HepG2 (cell line): ENCODE results near the gene USF1. TPM values are rescaled to one million over a fixed set of nuclear protein-coding genes. Genes with fewer than 3 reads are reported as not detected.

Experiments
- ATAD3A ChIP-seq: sonication (generic); formaldehyde crosslinking; IDR thresholded peaks from 2 replicates; pipeline ENCODE4 v1.4.0; 2020; ENCODE audit warnings: missing genetic modification reagents
- BHLHE40 ChIP-seq: IDR thresholded peaks from 2 replicates; pipeline ENCODE4 v1.6.1; 2011; ENCODE audit warnings: low read length, improper control_type of control experiment
- CC2D1A ChIP-seq: sonication (generic); formaldehyde crosslinking; IDR thresholded peaks from 2 replicates; pipeline ENCODE4 v1.8.1; 2023; ENCODE audit warnings: mild to moderate bottlenecking, missing genetic modification reagents
- DNMT3B ChIP-seq: conservative IDR thresholded peaks from 2 replicates; pipeline ENCODE4 v1.6.1; 2016; ENCODE audit warnings: missing biosample characterization, control low read depth
- DZIP1 ChIP-seq: sonication (generic); formaldehyde crosslinking; IDR thresholded peaks from 2 replicates; pipeline ENCODE4 v1.5.0; 2020; ENCODE audit warnings: mild to moderate bottlenecking, missing genetic modification reagents
- HDAC2 ChIP-seq: sonication (generic); formaldehyde crosslinking; IDR thresholded peaks from 2 replicates; pipeline ENCODE4 v1.4.0; 2020; ENCODE audit warnings: missing genetic modification reagents
- HIVEP1 ChIP-seq: sonication (generic); formaldehyde crosslinking; IDR thresholded peaks from 2 replicates; pipeline ENCODE4 v1.4.0; 2020; ENCODE audit warnings: mild to moderate bottlenecking, missing genetic modification reagents
- IKZF1 ChIP-seq: fragments of 450-650 bp; IDR thresholded peaks from 2 replicates; pipeline ENCODE4 v1.7.1; 2016
- KLF13 ChIP-seq: sonication (generic); formaldehyde crosslinking; IDR thresholded peaks from 2 replicates; pipeline ENCODE4 v1.4.0; 2020; ENCODE audit warnings: mild to moderate bottlenecking, missing genetic modification reagents
- MBD4 ChIP-seq: IDR thresholded peaks from 2 replicates; pipeline ENCODE4 v1.6.1; 2012; ENCODE audit warnings: low read length, inconsistent platforms, borderline replicate concordance
- NAIF1 ChIP-seq: sonication (generic); formaldehyde crosslinking; IDR thresholded peaks from 2 replicates; pipeline ENCODE4 v1.5.0; 2020; ENCODE audit warnings: mild to moderate bottlenecking, missing genetic modification reagents, borderline replicate concordance
- NBN ChIP-seq: fragments of 450-650 bp; conservative IDR thresholded peaks from 2 replicates; pipeline ENCODE4 v1.6.1; 2017
- NCOR1 ChIP-seq: fragments of 200-600 bp; sonication (generic); IDR thresholded peaks from 2 replicates; pipeline ENCODE4 v1.7.0; 2017; ENCODE audit warnings: antibody characterized with exemption, low read length, borderline replicate concordance
- RBFOX2 ChIP-seq: fragments of 200-400 bp; formaldehyde crosslinking; IDR thresholded peaks from 2 replicates; pipeline ENCODE4 v1.6.1; 2017; ENCODE audit warnings: low read depth, mild to moderate bottlenecking, low read length
- SAP130 ChIP-seq: IDR thresholded peaks from 2 replicates; pipeline ENCODE4 v1.6.1; 2016; ENCODE audit warnings: low read depth
- SIX4 ChIP-seq: sonication (generic); formaldehyde crosslinking; IDR thresholded peaks from 2 replicates; pipeline ENCODE4 v1.4.0; 2020; ENCODE audit warnings: missing genetic modification reagents
- SNAPC2 ChIP-seq: sonication (generic); formaldehyde crosslinking; IDR thresholded peaks from 2 replicates; pipeline ENCODE4 v1.8.1; 2022; ENCODE audit warnings: mild to moderate bottlenecking, missing genetic modification reagents
- SNRNP70 ChIP-seq: fragments of 200-400 bp; formaldehyde crosslinking; IDR thresholded peaks from 2 replicates; pipeline ENCODE4 v1.6.1; 2017; ENCODE audit warnings: mild to moderate bottlenecking, low read depth, low read length, moderate library complexity
- YEATS2 ChIP-seq: sonication (generic); formaldehyde crosslinking; IDR thresholded peaks from 2 replicates; pipeline ENCODE4 v1.4.0; 2020; ENCODE audit warnings: missing genetic modification reagents, borderline replicate concordance
- YY1 ChIP-seq: IDR thresholded peaks from 2 replicates; pipeline ENCODE4 v1.6.1; 2011; ENCODE audit warnings: low read length, low read depth, moderate library complexity, mild to moderate bottlenecking; ENCODE audit not compliant: insufficient read depth, insufficient replicate concordance
- ZIK1 ChIP-seq: sonication (generic); formaldehyde crosslinking; IDR thresholded peaks from 2 replicates; pipeline ENCODE4 v1.5.0; 2020; ENCODE audit warnings: mild to moderate bottlenecking, low read depth, missing genetic modification reagents, borderline replicate concordance
- ZNF343 ChIP-seq: sonication (generic); formaldehyde crosslinking; IDR thresholded peaks from 2 replicates; pipeline ENCODE4 v1.4.0; 2020; ENCODE audit warnings: mild to moderate bottlenecking, missing genetic modification reagents
- ZNF501 ChIP-seq: sonication (generic); formaldehyde crosslinking; IDR thresholded peaks from 2 replicates; pipeline ENCODE4 v1.5.1; 2020; ENCODE audit warnings: mild to moderate bottlenecking, moderate library complexity, missing genetic modification reagents
- ZNF562 ChIP-seq: sonication (generic); formaldehyde crosslinking; IDR thresholded peaks from 2 replicates; pipeline ENCODE4 v1.8.0; 2022; ENCODE audit warnings: missing genetic modification reagents, borderline replicate concordance
- ZNF644 ChIP-seq: IDR thresholded peaks from 2 replicates; pipeline ENCODE4 v1.6.1; 2016; ENCODE audit warnings: low read depth
- ZNF770 ChIP-seq: sonication (generic); formaldehyde crosslinking; IDR thresholded peaks from 2 replicates; pipeline ENCODE4 v1.5.0; 2020; ENCODE audit warnings: mild to moderate bottlenecking, missing genetic modification reagents
- ZNF772 ChIP-seq: sonication (generic); formaldehyde crosslinking; IDR thresholded peaks from 2 replicates; pipeline ENCODE4 v1.5.0; 2020; ENCODE audit warnings: mild to moderate bottlenecking, missing genetic modification reagents
- ZNF891 ChIP-seq: sonication (generic); formaldehyde crosslinking; IDR thresholded peaks from 2 replicates; pipeline ENCODE4 v1.5.0; 2020; ENCODE audit warnings: mild to moderate bottlenecking, missing genetic modification reagents
- polyA plus RNA-seq, 8 experiments: library from polyadenylated mRNA; depleted of rRNA in 3 of 8; stranded (reverse) in 7 of 8; unstranded in 1 of 8; fragments of >200 nt; fragmentation: Illumina TruSeq in 4 of 8; extraction: Trizol in 4 of 8; gene quantifications; 2 replicates each; pipeline versions ENCODE4 v1.2.1 to v1.2.3, GENCODE V29; 2011 to 2016; ENCODE audit warnings: low read depth in 4 of 8, missing spikeins in 1 of 8, mixed read lengths in 1 of 8; ENCODE audit not compliant: insufficient read depth in 1 of 8
- total RNA-seq, 5 experiments: library from RNA; depleted of rRNA; stranded (reverse); fragments of >200 nt; fragmentation: Illumina TruSeq; extraction: Trizol; gene quantifications; 2 replicates each; pipeline ENCODE4 v1.2.3, GENCODE V29; 2016; ENCODE audit warnings: low read depth in 1 of 5

Gene USF1
- total and polyA plus RNA-seq, 2 of the 13 experiments (the other 11 are each of a cell fraction or from before 2014, with no cell fraction given) = 26.9 to 39.4 TPM

GRCh38 chr1:161013488-161014230, 32.1 kb downstream of the USF1 start (continued):
- TF ChIP-seq ZNF770 (CRISPR knock-in tag) (no peak), YY1 (peak; percentile 61), ZNF644 (peak; percentile 59), SAP130 (CRISPR knock-in tag) (peak; percentile 97), CC2D1A (CRISPR knock-in tag) (no peak), BHLHE40 (no peak), SNRNP70 (no peak), ZIK1 (CRISPR knock-in tag) (no peak), NAIF1 (CRISPR knock-in tag) (peak; percentile 55; the same call in 1 of the 2 replicates), KLF13 (CRISPR knock-in tag) (no peak), ZNF562 (no peak), ZNF891 (CRISPR knock-in tag) (peak; percentile 26; the same call in 1 of the 2 replicates), HDAC2 (peak; percentile 88), MBD4 (no peak), RBFOX2 (no peak), ZNF343 (CRISPR knock-in tag) (peak; percentile 94), ZNF501 (CRISPR knock-in tag) (peak; percentile 28), YEATS2 (CRISPR knock-in tag) (peak; percentile 82), NBN (no peak), DZIP1 (CRISPR knock-in tag) (no peak), SIX4 (CRISPR knock-in tag) (peak; percentile 65), DNMT3B (no peak; the same call in 1 of the 2 replicates), NCOR1 (peak; percentile 96), HIVEP1 (CRISPR knock-in tag) (peak; percentile 99), ATAD3A (CRISPR knock-in tag) (no peak), ZNF772 (CRISPR knock-in tag) (no peak), IKZF1 (no peak), SNAPC2 (CRISPR knock-in tag) (0 out of 2 replicates have a peak, but pooled peaks have one; percentile 31)
